GM18526 (cell line): ENCODE data around the gene CENPS.

ENCODE experiments used
- POLR2A ChIP-seq: IDR thresholded peaks from 3 replicates; pipeline ENCODE4 v1.6.1; 2011; ENCODE audit not compliant: insufficient read length; ENCODE audit errors: extremely low read depth

CENPS gene

GRCh38 chr1:10471411-10472219, 41.4 kb downstream of the CENPS start:
- TF ChIP-seq POLR2A, result no peak

GRCh38 chr1:10472220-10473144, 42.2 kb downstream of the CENPS start, which contains the start of gene DFFA:
TSS of gene DFFA (minus strand) at chr1:10472529. CDS start at chr1:10472458, 71 bp downstream.
- TF ChIP-seq POLR2A, result peak; percentile 67

- TF ChIP-seq POLR2A, result no peak
Measured at GRCh38 chr1:10473145-10473765, 43.0 kb downstream of the CENPS start.

GRCh38 chr1:10474613-10475507, 44.6 kb downstream of the CENPS start, which contains the start of gene PEX14:
TSS of gene PEX14 (plus strand) at chr1:10474950. CDS start at chr1:10474967, 17 bp downstream.
- peak; percentile 80 for TF ChIP-seq POLR2A

- TF ChIP-seq POLR2A, result no peak
Measured at GRCh38 chr1:10475510-10475909, 45.3 kb downstream of the CENPS start.

- no peak for TF ChIP-seq POLR2A
Measured at GRCh38 chr1:10479296-10479695, 49.1 kb downstream of the CENPS start.

GRCh38 chr1:10480614-10481013, 50.4 kb downstream of the CENPS start:
- TF ChIP-seq POLR2A, result no peak

- TF ChIP-seq POLR2A, result no peak
Measured at GRCh38 chr1:10484521-10484920, 54.3 kb downstream of the CENPS start.

GRCh38 chr1:10489291-10490055, 59.2 kb downstream of the CENPS start:
- no peak for TF ChIP-seq POLR2A

GRCh38 chr1:10490286-10490970, 60.2 kb downstream of the CENPS start:
- TF ChIP-seq POLR2A, result no peak
